Upper lobe of right lung (tissue), 1 donor: ENCODE measurements around the gene PDHX. TPM values are rescaled to one million over a fixed set of nuclear protein-coding genes. Genes with fewer than 3 reads are reported as not detected.

Experiments
- ATAC-seq: fragments of 200-7000 bp; cut with Tn5 transposase; one replicate; pipeline ENCODE4 v1.9.1; 2020; ENCODE audit warnings: mild to moderate bottlenecking, moderate library complexity
- DNase-seq: peaks from one replicate; pipeline ENCODE4 v3.0.0-alpha.2; 2020
- H3K27ac ChIP-seq: fragments of 200-600 bp; one replicate; pipeline ENCODE4 v1.8.0; 2022
- H3K27me3 ChIP-seq: fragments of 200-600 bp; one replicate; pipeline ENCODE4 v1.8.0; 2022; ENCODE audit warnings: mild to moderate bottlenecking
- H3K36me3 ChIP-seq: fragments of 200-600 bp; one replicate; pipeline ENCODE4 v1.8.0; 2022
- H3K4me1 ChIP-seq: fragments of 200-600 bp; one replicate; pipeline ENCODE4 v1.8.0; 2022
- H3K4me3 ChIP-seq: fragments of 200-600 bp; one replicate; pipeline ENCODE4 v1.8.0; 2022; ENCODE audit warnings: mild to moderate bottlenecking
- H3K9me3 ChIP-seq: fragments of 200-600 bp; one replicate; pipeline ENCODE4 v1.8.0; 2022
- CTCF ChIP-seq: fragments of 200-600 bp; IDR thresholded peaks from one replicate; pipeline ENCODE4 v1.8.0; 2022; ENCODE audit warnings: antibody characterized with exemption
- intact Hi-C: fragments of 100-400 bp; cut with DNase I; formaldehyde crosslinking; loops from one replicate; pipeline ENCODE4 v1.11.0; 2022
- total RNA-seq: library from RNA; stranded (reverse); fragmentation: NEBNext Ultra II Directional; extraction: Animal tissue kit (Norgen Biotek cat#: 25700); gene quantifications from one replicate; pipeline ENCODE4 v1.2.1, GENCODE V29; 2021
- donor health status: DM: no; HTN: yes; CAD: no; lungs with severe emphysema.

The PDHX gene
- total RNA-seq, 1 donor from 2014 or later: 40.8 TPM

GRCh38 chr11:35040221-35040942 is 124.0 kb downstream of the PDHX start:
- Histone ChIP-seq H3K4me3 (no peak overlapping the region), H3K9me3 (no peaks in the 10 kb centered on the region), H3K27me3 (no peaks in the 10 kb centered on the region), H3K4me1 (peaks cover 24% of the 10 kb centered on the region), H3K27ac (peak overlapping the region; percentile 61), H3K36me3 (no peaks in the 10 kb centered on the region)
- TF ChIP-seq CTCF: no peak
- ATAC-seq: peak; percentile 40
- no peak for DNase-seq
- intact Hi-C loops: no loop called here

- no peaks in the 10 kb centered on the region for H3K27me3 ChIP-seq
- intact Hi-C loops: no loop called here
- H3K4me3 ChIP-seq: no peak overlapping the region
- no peaks in the 10 kb centered on the region for H3K36me3 ChIP-seq
- DNase-seq (no peak), ATAC-seq (no peak)
- no peaks in the 10 kb centered on the region for H3K9me3 ChIP-seq
- H3K27ac ChIP-seq: peak overlapping the region; percentile 61
- no peak for TF ChIP-seq CTCF
- H3K4me1 ChIP-seq: peaks cover 30% of the 10 kb centered on the region
Measured at GRCh38 chr11:35041070-35041554, 124.7 kb downstream of the PDHX start.

- TF ChIP-seq CTCF: no peak
- H3K27ac ChIP-seq: no peak overlapping the region
- no peak overlapping the region for H3K4me3 ChIP-seq
- H3K9me3 ChIP-seq: no peaks in the 10 kb centered on the region
- intact Hi-C loops: no loop called here
- H3K27me3 ChIP-seq: no peaks in the 10 kb centered on the region
- H3K36me3 ChIP-seq: no peaks in the 10 kb centered on the region
- DNase-seq: no peak
- peak; percentile 8 for ATAC-seq
- peaks cover 30% of the 10 kb centered on the region for H3K4me1 ChIP-seq
Measured at GRCh38 chr11:35042224-35042623, 125.8 kb downstream of the PDHX start.

GRCh38 chr11:35042913-35043312 is 126.5 kb downstream of the PDHX start:
- TF ChIP-seq CTCF: no peak
- H3K9me3 ChIP-seq: no peaks in the 10 kb centered on the region
- H3K27ac ChIP-seq: no peak overlapping the region
- peaks cover 30% of the 10 kb centered on the region for H3K4me1 ChIP-seq
- ATAC-seq (no peak), DNase-seq (no peak)
- H3K27me3 ChIP-seq: no peaks in the 10 kb centered on the region
- H3K4me3 ChIP-seq: no peak overlapping the region
- H3K36me3 ChIP-seq: no peaks in the 10 kb centered on the region
- intact Hi-C loops: no loop called here

- no peaks in the 10 kb centered on the region for H3K36me3 ChIP-seq
- ATAC-seq (peak; percentile 6), DNase-seq (no peak)
- TF ChIP-seq CTCF: no peak
- no peak overlapping the region for H3K27ac ChIP-seq
- H3K4me1 ChIP-seq: peaks cover 30% of the 10 kb centered on the region
- H3K27me3 ChIP-seq: no peaks in the 10 kb centered on the region
- H3K4me3 ChIP-seq: no peak overlapping the region
- H3K9me3 ChIP-seq: no peaks in the 10 kb centered on the region
- intact Hi-C loops: no loop called here
Measured at GRCh38 chr11:35043936-35044335, 127.5 kb downstream of the PDHX start.
